K562 (cell line): ENCODE data around the gene CFAP92. TPM values are rescaled to one million over a fixed set of nuclear protein-coding genes. Genes with fewer than 3 reads are reported as not detected.

Source experiments
- ATAC-seq: fragments of 200-7000 bp; cut with Tn5 transposase; 3 replicates; pipeline ENCODE4 v1.9.1; 2020; ENCODE audit warnings: moderate library complexity
- BruUV-seq: library from RNA; stranded (reverse); fragments of 400-500 nt; replicated peaks from 2 replicates; lab custom pipeline; 2021; lab: Mats Ljungman, UMichigan
- CTCF ChIA-PET: fragments of 300-600 bp; formaldehyde crosslinking; extraction: SDS; loops from one replicate; lab custom pipeline; 2021; ENCODE audit warnings: low intra/inter-chr PET ratio; lab: Yijun Ruan, JAX
- POLR2A ChIA-PET: fragments of 300-600, 350-650 bp; sonication (Branson Sonifier 250); formaldehyde crosslinking; extraction: SDS; loops from one replicate; lab custom pipeline; 2021; ENCODE audit warnings: antibody characterized with exemption, inconsistent platforms; lab: Yijun Ruan, JAX
- DNase-seq, 4 experiments: peaks; one replicate each; pipeline versions ENCODE4 v3.0.0 to v3.0.0-alpha.2; 2011 to 2018; ENCODE audit warnings: low spot score in 3 of 4, mixed read lengths in 3 of 4; ENCODE audit errors: extremely low read depth in 1 of 4
- FAIRE-seq: peaks from 2 replicates; lab custom pipeline; 2011; peaks lifted over from hg19 to GRCh38; lab: Jason Lieb, UNC
- H2AFZ ChIP-seq: 2 replicates; pipeline ENCODE4 v1.6.0; 2011; ENCODE audit warnings: low read depth, low read length, control low read depth, inconsistent platforms
- H3K27ac ChIP-seq: fragments of 200-600 bp; 3 replicates; pipeline ENCODE4 v1.8.0; 2011; ENCODE audit warnings: low read depth, mild to moderate bottlenecking, control low read depth, inconsistent platforms, low read length, moderate library complexity, mixed read lengths; ENCODE audit errors: extremely low read depth
- H3K27me3 ChIP-seq, 2 experiments: fragments of 300-600 bp in 1 of 2; 2 replicates in 1 of 2; 3 replicates in 1 of 2; pipeline versions ENCODE4 v1.6.0 to v1.8.0; 2011; ENCODE audit warnings: inconsistent platforms in 2 of 2, low read length in 2 of 2, mild to moderate bottlenecking in 1 of 2, mixed read lengths in 1 of 2, moderate library complexity in 1 of 2; ENCODE audit not compliant: control insufficient read depth in 2 of 2, insufficient read depth in 2 of 2
- H3K36me3 ChIP-seq: fragments of 300-600 bp; 3 replicates; pipeline ENCODE4 v1.8.0; 2011; ENCODE audit warnings: mild to moderate bottlenecking, low read length, inconsistent platforms; ENCODE audit not compliant: control insufficient read depth, insufficient read depth
- H3K4me1 ChIP-seq, 2 experiments: fragments of 200-600 bp in 1 of 2; replicated peaks in 1 of 2; 2 replicates in 1 of 2; 3 replicates in 1 of 2; pipeline versions ENCODE4 v1.5.1 to v1.8.0; 2011; ENCODE audit warnings: inconsistent platforms in 2 of 2, low read length in 2 of 2, mild to moderate bottlenecking in 1 of 2, mixed read lengths in 1 of 2, moderate library complexity in 1 of 2; ENCODE audit not compliant: control insufficient read depth in 2 of 2, insufficient read depth in 2 of 2
- H3K4me2 ChIP-seq: 2 replicates; pipeline ENCODE4 v1.6.1; 2011; ENCODE audit warnings: low read length, control low read depth, inconsistent platforms, mixed read lengths; ENCODE audit not compliant: insufficient read depth
- H3K4me3 ChIP-seq: fragments of 200-600 bp; sonication (generic), shearing (Covaris generic); 2 replicates; pipeline ENCODE4 v1.5.1; 2016; ENCODE audit warnings: control low read depth, inconsistent platforms
- H3K79me2 ChIP-seq: fragments of 200-600 bp; 3 replicates; pipeline ENCODE4 v1.8.0; 2011; ENCODE audit warnings: low read length, inconsistent platforms; ENCODE audit not compliant: control insufficient read depth, insufficient read depth
- H3K9ac ChIP-seq, 2 experiments: 2 replicates each; pipeline versions ENCODE4 v1.6.0 to v1.6.1; 2011; ENCODE audit warnings: low read depth in 2 of 2, low read length in 2 of 2, control low read depth in 1 of 2, inconsistent platforms in 1 of 2, mild to moderate bottlenecking in 1 of 2, mixed read lengths in 1 of 2; ENCODE audit not compliant: insufficient read depth in 1 of 2
- H3K9me1 ChIP-seq: one replicate; pipeline ENCODE4 v1.6.0; 2011; ENCODE audit warnings: inconsistent platforms, mild to moderate bottlenecking, low read length, moderate library complexity; ENCODE audit not compliant: control insufficient read depth, insufficient read depth
- H3K9me3 ChIP-seq: replicated peaks from 2 replicates; pipeline ENCODE4 v1.5.1; 2011; ENCODE audit warnings: low read depth, low read length, inconsistent platforms; ENCODE audit not compliant: control insufficient read depth, insufficient read depth
- H4K20me1 ChIP-seq: replicated peaks from 2 replicates; pipeline ENCODE4 v1.6.1; 2011; ENCODE audit warnings: low read length, inconsistent platforms, mixed read lengths; ENCODE audit not compliant: control insufficient read depth, insufficient read depth
- CBX5 ChIP-seq: IDR thresholded peaks from 2 replicates; pipeline ENCODE4 v1.6.1; 2014; ENCODE audit warnings: low read depth, borderline replicate concordance
- ESRRA ChIP-seq: fragments of 450-650 bp; IDR thresholded peaks from 2 replicates; pipeline ENCODE4 v1.6.1; 2014; ENCODE audit warnings: low read depth, mild to moderate bottlenecking, moderate library complexity, borderline replicate concordance
- ETV5 ChIP-seq: sonication (generic); formaldehyde crosslinking; IDR thresholded peaks from 2 replicates; pipeline ENCODE4 v1.4.0; 2020; ENCODE audit warnings: low read depth, mild to moderate bottlenecking, missing genetic modification reagents
- GTF2E2 ChIP-seq: fragments of 200-800 bp; sonication (Bioruptor generic); IDR thresholded peaks from 2 replicates; pipeline ENCODE4 v1.6.1; 2016; ENCODE audit warnings: missing genetic modification characterization, missing compliant biosample characterization
- HCFC1 ChIP-seq: IDR thresholded peaks from 2 replicates; pipeline ENCODE4 v1.6.1; 2012; ENCODE audit warnings: low read depth, low read length, improper control_type of control experiment
- HSF4 ChIP-seq: fragments of 250-450 bp; sonication (Bioruptor Pico); IDR thresholded peaks from 2 replicates; pipeline ENCODE4 v2.1.2; 2022; ENCODE audit warnings: mild to moderate bottlenecking, moderate library complexity, borderline replicate concordance
- L3MBTL2 ChIP-seq: fragments of 450-650 bp; IDR thresholded peaks from 2 replicates; pipeline ENCODE4 v1.6.1; 2016; ENCODE audit warnings: mild to moderate bottlenecking, moderate library complexity
- PHF20 ChIP-seq: fragments of 450-650 bp; IDR thresholded peaks from 2 replicates; pipeline ENCODE4 v1.6.1; 2018; ENCODE audit not compliant: partially characterized antibody
- POLR2G ChIP-seq: fragments of 200-400 bp; formaldehyde crosslinking; IDR thresholded peaks from 2 replicates; pipeline ENCODE4 v1.6.1; 2017; ENCODE audit warnings: low read depth, mild to moderate bottlenecking, antibody characterized with exemption, low read length, moderate library complexity
- TCF7L2 ChIP-seq: fragments of 150-350 bp; IDR thresholded peaks from 2 replicates; pipeline ENCODE4 v1.6.1; 2016; ENCODE audit warnings: low read depth, mild to moderate bottlenecking, low read length, moderate library complexity
- TSC22D4 ChIP-seq: fragments of 450-650 bp; IDR thresholded peaks from 2 replicates; pipeline ENCODE4 v1.6.1; 2016; ENCODE audit warnings: missing genetic modification characterization, missing biosample characterization, control low read depth
- WGBS: fragments of 100-300 bp; shearing (Covaris generic); methylation state at CpG from one replicate; pipeline ENCODE4 v1.1.6; 2016; ENCODE audit warnings: low coverage, mixed read lengths; ENCODE audit not compliant: insufficient coverage; ENCODE audit errors: missing lambda C conversion rate; 5-methylcytosine and 5-hydroxymethylcytosine counted together
- in situ Hi-C: fragments of 300-500 bp; cut with MboI; formaldehyde crosslinking; loops from 4 replicates; pipeline ENCODE4 v1.15.0; 2018; ENCODE audit warnings: inconsistent platforms, mixed read lengths
- intact Hi-C: fragments of 100-400 bp; cut with micrococcal nuclease; formaldehyde crosslinking; loops from 2 replicates; pipeline ENCODE4 v1.14.2; 2022
- polyA plus RNA-seq, 8 experiments: library from polyadenylated mRNA; depleted of rRNA in 4 of 8; stranded (reverse) in 5 of 8; unstranded in 3 of 8; fragments of >200 nt; fragmentation: Nextera tagmentation in 2 of 8; fragmentation: Illumina TruSeq in 1 of 8; extraction: Ambion mirVana in 2 of 8; extraction: Trizol in 1 of 8; gene quantifications; 2 replicates each; pipeline versions ENCODE4 v1.2.1 to v1.2.3, GENCODE V29; 2011 to 2014; ENCODE audit warnings: inconsistent platforms in 1 of 8, missing spikeins in 1 of 8
- total RNA-seq, 7 experiments: library from RNA; depleted of rRNA in 6 of 7; stranded (reverse); fragments of >200 nt in 6 of 7; fragmentation: Illumina TruSeq in 2 of 7; extraction: Trizol in 2 of 7; gene quantifications; 2 replicates each; pipeline versions ENCODE4 v1.2.1 to v1.2.3, GENCODE V29; 2011 to 2021; ENCODE audit warnings: low replicate concordance in 1 of 7
- TF ChIP-seq, protein P1 (sequence below), 2 experiments: fragments of 450-650 bp; conservative IDR thresholded peaks; 2 replicates each; pipeline ENCODE4 v1.6.1; 2017; ENCODE audit warnings: mild to moderate bottlenecking in 2 of 2, moderate library complexity in 2 of 2

The CFAP92 gene
- total and polyA plus RNA-seq, 9 of the 15 experiments (the other 6 are each of a cell fraction or from before 2014, with no cell fraction given): 0.06 to 0.62 (median 0.36) TPM

DNA sequence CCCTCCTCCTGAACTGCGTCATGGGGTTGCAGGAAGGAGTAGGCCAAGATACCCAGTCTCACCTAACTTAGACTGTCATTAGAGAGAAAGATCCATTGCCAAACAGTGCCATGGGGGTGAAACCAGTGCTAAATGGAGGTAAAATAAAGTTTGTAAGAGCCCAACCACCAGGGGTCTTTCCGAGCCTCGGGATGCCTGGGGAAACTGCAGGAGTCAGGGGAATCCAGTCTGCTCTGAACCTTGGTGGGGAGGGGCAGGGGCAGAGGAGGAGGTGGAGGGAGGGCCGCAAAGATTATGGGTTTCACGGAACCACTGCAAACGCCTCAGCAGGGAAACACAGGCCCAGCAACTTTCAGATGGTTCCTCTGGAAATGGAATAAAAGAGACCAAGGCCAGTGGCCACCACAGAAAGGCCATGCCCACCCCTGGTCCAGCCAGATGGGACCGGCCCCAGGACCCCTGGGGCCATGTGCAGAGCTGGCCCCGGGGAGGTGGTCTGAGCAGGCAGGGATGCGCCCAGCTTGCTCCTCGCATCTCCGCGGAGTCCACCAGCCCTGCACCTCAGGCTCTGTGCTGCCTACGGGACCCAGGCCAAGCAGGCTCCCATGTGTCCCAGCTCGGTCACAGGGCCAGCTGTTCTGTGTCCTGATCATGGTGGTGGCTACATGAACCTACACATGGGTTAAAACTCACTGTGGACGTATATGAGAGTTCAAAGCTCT, 46.9 kb upstream of the CFAP92 start (continued):
- TF ChIP-seq, protein P1, sequence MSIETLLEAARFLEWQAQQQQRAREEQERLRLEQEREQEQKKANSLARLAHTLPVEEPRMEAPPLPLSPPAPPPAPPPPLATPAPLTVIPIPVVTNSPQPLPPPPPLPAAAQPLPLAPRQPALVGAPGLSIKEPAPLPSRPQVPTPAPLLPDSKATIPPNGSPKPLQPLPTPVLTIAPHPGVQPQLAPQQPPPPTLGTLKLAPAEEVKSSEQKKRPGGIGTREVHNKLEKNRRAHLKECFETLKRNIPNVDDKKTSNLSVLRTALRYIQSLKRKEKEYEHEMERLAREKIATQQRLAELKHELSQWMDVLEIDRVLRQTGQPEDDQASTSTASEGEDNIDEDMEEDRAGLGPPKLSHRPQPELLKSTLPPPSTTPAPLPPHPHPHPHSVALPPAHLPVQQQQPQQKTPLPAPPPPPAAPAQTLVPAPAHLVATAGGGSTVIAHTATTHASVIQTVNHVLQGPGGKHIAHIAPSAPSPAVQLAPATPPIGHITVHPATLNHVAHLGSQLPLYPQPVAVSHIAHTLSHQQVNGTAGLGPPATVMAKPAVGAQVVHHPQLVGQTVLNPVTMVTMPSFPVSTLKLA (conservative IDR thresholded peaks at IDR 0.05): no peak

DNA sequence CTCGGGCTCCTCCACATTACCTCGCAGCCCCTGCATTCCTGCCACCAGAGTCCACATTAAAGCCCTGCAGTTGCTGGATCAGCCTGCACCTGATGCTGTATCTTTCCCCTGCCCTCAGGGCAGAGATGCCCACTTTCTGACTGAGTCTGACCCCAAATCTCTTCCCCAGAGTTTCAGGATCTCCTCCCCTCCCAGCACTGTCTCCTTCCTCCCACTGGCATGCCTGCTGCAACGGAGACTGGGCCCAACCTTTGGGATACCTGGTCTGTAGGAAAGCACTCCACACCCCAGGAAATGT, 46.1 kb upstream of the CFAP92 start:
- no peaks in the 10 kb centered on the region; the same call in 1 of the 2 replicates for H3K9me3 ChIP-seq
- ChIA-PET POLR2A (no interaction called here), CTCF (no interaction called here)
- no peaks in the 10 kb centered on the region for H3K9me1 ChIP-seq
- WGBS: 5% methylated on average over 3 of the region's 3 CpGs
- no peaks in the 10 kb centered on the region for H4K20me1 ChIP-seq
- no peak overlapping the region for H2AFZ ChIP-seq
- H3K4me3 ChIP-seq: no peak overlapping the region
- peaks cover 0 to 10% of the 10 kb centered on the region in 2 experiments; a peak in 2 of 5 replicates for H3K4me1 ChIP-seq
- no peak overlapping the region for H3K9ac ChIP-seq
- DNase-seq: no peak
- no peak overlapping the region for H3K4me2 ChIP-seq
- BruUV-seq: no TSS peak
- H3K27ac ChIP-seq: no peak overlapping the region
- H3K27me3 ChIP-seq: peaks cover 0 to 9% of the 10 kb centered on the region in 2 experiments; a peak in 2 of 5 replicates
- FAIRE-seq: no peak
- H3K36me3 ChIP-seq: no peaks in the 10 kb centered on the region
- intact Hi-C loops (no loop called here), in situ Hi-C loops (no loop called here)
- ATAC-seq: no peak
- no peaks in the 10 kb centered on the region for H3K79me2 ChIP-seq
- no peak for TF ChIP-seq L3MBTL2
- TF ChIP-seq GTF2E2 (tag): no peak
- TF ChIP-seq TCF7L2: no peak
- TF ChIP-seq POLR2G: no peak
- TF ChIP-seq TSC22D4 (tag): no peak
- TF ChIP-seq PHF20: no peak
- TF ChIP-seq ETV5: no peak
- no peak for TF ChIP-seq ESRRA
- TF ChIP-seq HSF4 (CRISPR knock-in tag): no peak
- no peak for TF ChIP-seq CBX5
- TF ChIP-seq HCFC1: no peak
